GM12878 (cell line): ENCODE data around the gene OR4K1. TPM values are rescaled to one million over a fixed set of nuclear protein-coding genes. Genes with fewer than 3 reads are reported as not detected.

ENCODE experiments used
- ATAC-seq: fragments of 200-7000 bp; cut with Tn5 transposase; 3 replicates; pipeline ENCODE4 v1.9.1; 2020; ENCODE audit warnings: mild to moderate bottlenecking, moderate library complexity
- BruUV-seq: library from RNA; stranded (reverse); fragments of 400-500 nt; replicated peaks from 2 replicates; lab custom pipeline; 2021; lab: Mats Ljungman, UMichigan
- CTCF ChIA-PET: fragments of 300-600 bp; sonication (Branson Sonifier 250); formaldehyde crosslinking; extraction: SDS; loops from one replicate; lab custom pipeline; 2021; ENCODE audit warnings: inconsistent platforms; lab: Yijun Ruan, JAX
- POLR2A ChIA-PET: fragments of 350-600 bp; formaldehyde crosslinking; extraction: SDS; loops from one replicate; lab custom pipeline; 2021; ENCODE audit warnings: inconsistent platforms; lab: Charles Lee
- RAD21 ChIA-PET: fragments of 300-600 bp; sonication (Branson Sonifier 250); formaldehyde crosslinking; loops from one replicate; lab custom pipeline; 2023; ENCODE audit warnings: antibody characterized with exemption; ENCODE audit not compliant: unreplicated experiment; lab: Charles Lee
- SMC1A ChIA-PET: fragments of 300-600 bp; sonication (Branson Sonifier 250); formaldehyde crosslinking; loops from one replicate; lab custom pipeline; 2023; ENCODE audit not compliant: unreplicated experiment, uncharacterized antibody; lab: Charles Lee
- DNase-seq: peaks from one replicate; pipeline ENCODE4 v3.0.0-alpha.2; 2011; ENCODE audit warnings: low read depth, low spot score
- FAIRE-seq: peaks from 3 replicates; lab custom pipeline; 2011; peaks lifted over from hg19 to GRCh38; lab: Jason Lieb, UNC
- H2AFZ ChIP-seq: 2 replicates; pipeline ENCODE4 v1.6.0; 2011; ENCODE audit warnings: low read depth, low read length, control low read depth; ENCODE audit not compliant: control insufficient read depth
- H3K27ac ChIP-seq: 2 replicates; pipeline ENCODE4 v1.5.1; 2011; ENCODE audit warnings: control low read depth; ENCODE audit not compliant: control insufficient read depth, insufficient read depth
- H3K27me3 ChIP-seq, 2 experiments: replicated peaks in 1 of 2; 2 replicates each; pipeline versions ENCODE4 v1.6.0 to v1.6.1; 2011; ENCODE audit warnings: low read length in 1 of 2; ENCODE audit not compliant: control insufficient read depth in 2 of 2, insufficient read depth in 2 of 2
- H3K36me3 ChIP-seq, 2 experiments: 2 replicates each; pipeline ENCODE4 v1.5.1; 2011; ENCODE audit warnings: low read length in 1 of 2; ENCODE audit not compliant: control insufficient read depth in 2 of 2, insufficient read depth in 2 of 2
- H3K4me1 ChIP-seq: 2 replicates; pipeline ENCODE4 v1.6.1; 2011; ENCODE audit warnings: mild to moderate bottlenecking, low read length, moderate library complexity, mixed read lengths; ENCODE audit not compliant: control insufficient read depth, insufficient read depth
- H3K4me2 ChIP-seq: 2 replicates; pipeline ENCODE4 v1.6.0; 2011; ENCODE audit warnings: control low read depth; ENCODE audit not compliant: control insufficient read depth, insufficient read depth
- H3K4me3 ChIP-seq: fragments of 200-600 bp; sonication (generic); 2 replicates; pipeline ENCODE4 v1.5.1; 2016
- H3K79me2 ChIP-seq: 2 replicates; pipeline ENCODE4 v1.6.0; 2011; ENCODE audit warnings: low read length; ENCODE audit not compliant: control insufficient read depth, insufficient read depth
- H3K9ac ChIP-seq: 2 replicates; pipeline ENCODE4 v1.8.0; 2011; ENCODE audit warnings: low read length, control low read depth, mixed read lengths; ENCODE audit not compliant: control insufficient read depth, insufficient read depth
- H3K9me3 ChIP-seq: replicated peaks from 3 replicates; pipeline ENCODE4 v1.5.1; 2011; ENCODE audit warnings: mild to moderate bottlenecking, low read length; ENCODE audit not compliant: control insufficient read depth, insufficient read depth
- H4K20me1 ChIP-seq: 2 replicates; pipeline ENCODE4 v1.6.0; 2011; ENCODE audit not compliant: control insufficient read depth, insufficient read depth
- BCL3 ChIP-seq: IDR thresholded peaks from 2 replicates; pipeline ENCODE4 v1.6.1; 2011; ENCODE audit warnings: borderline replicate concordance, low read depth, mild to moderate bottlenecking, moderate library complexity, low read length; ENCODE audit not compliant: insufficient read depth, poor library complexity, severe bottlenecking
- CBX3 ChIP-seq: fragments of 200-600 bp; sonication (generic); IDR thresholded peaks from 2 replicates; pipeline ENCODE4 v1.6.1; 2016; ENCODE audit warnings: low read depth, borderline replicate concordance
- CBX5 ChIP-seq: sonication (generic); IDR thresholded peaks from 2 replicates; pipeline ENCODE4 v1.6.1; 2016; ENCODE audit warnings: low read depth, moderate library complexity, mild to moderate bottlenecking, inconsistent platforms
- DPF2 ChIP-seq: fragments of 450-650 bp; IDR thresholded peaks from 2 replicates; pipeline ENCODE4 v1.6.1; 2017; ENCODE audit warnings: mild to moderate bottlenecking
- E2F4 ChIP-seq: IDR thresholded peaks from 2 replicates; pipeline ENCODE4 v1.6.1; 2012; ENCODE audit warnings: low read depth, low read length, improper control_type of control experiment
- EP300 ChIP-seq, 2 experiments: fragments of 150-350 bp in 1 of 2; IDR thresholded peaks; 2 replicates each; pipeline ENCODE4 v1.6.1; 2011 to 2012; ENCODE audit warnings: low read depth in 2 of 2, low read length in 2 of 2, borderline replicate concordance in 1 of 2, improper control_type of control experiment in 1 of 2, inconsistent platforms in 1 of 2; ENCODE audit not compliant: control insufficient read depth in 1 of 2
- KAT2A ChIP-seq: conservative IDR thresholded peaks from 2 replicates; pipeline ENCODE4 v1.6.1; 2011; ENCODE audit warnings: low read depth, low read length; ENCODE audit not compliant: control insufficient read depth
- MAX ChIP-seq: IDR thresholded peaks from 2 replicates; pipeline ENCODE4 v1.6.1; 2012; ENCODE audit warnings: low read depth, low read length, improper control_type of control experiment
- MTA2 ChIP-seq: fragments of 450-650 bp; IDR thresholded peaks from 2 replicates; pipeline ENCODE4 v1.6.1; 2016; ENCODE audit warnings: low read depth, mild to moderate bottlenecking, moderate library complexity
- PAX8 ChIP-seq: fragments of 450-650 bp; IDR thresholded peaks from 2 replicates; pipeline ENCODE4 v1.6.1; 2017; ENCODE audit warnings: mild to moderate bottlenecking, moderate library complexity
- RCOR1 ChIP-seq: conservative IDR thresholded peaks from 2 replicates; pipeline ENCODE4 v1.6.1; 2012; ENCODE audit warnings: low read depth, low read length, improper control_type of control experiment
- RELB ChIP-seq: fragments of 450-650 bp; IDR thresholded peaks from 2 replicates; pipeline ENCODE4 v1.6.1; 2017; ENCODE audit warnings: low read depth, mild to moderate bottlenecking, moderate library complexity
- SIX5 ChIP-seq: IDR thresholded peaks from 2 replicates; pipeline ENCODE4 v1.6.1; 2011; ENCODE audit warnings: mild to moderate bottlenecking, low read depth, low read length, moderate library complexity; ENCODE audit not compliant: severe bottlenecking
- TAF1 ChIP-seq: IDR thresholded peaks from 2 replicates; pipeline ENCODE4 v1.6.1; 2011; ENCODE audit warnings: mild to moderate bottlenecking, low read depth, low read length, borderline replicate concordance
- ZNF24 ChIP-seq: fragments of 450-650 bp; IDR thresholded peaks from 2 replicates; pipeline ENCODE4 v1.6.1; 2017; ENCODE audit warnings: antibody characterized with exemption, mild to moderate bottlenecking
- WGBS: methylation state at CpG from one replicate; pipeline ENCODE4 v1.1.6; 2016; ENCODE audit warnings: low lambda C conversion rate; ENCODE audit not compliant: insufficient replicate concordance, insufficient coverage; ENCODE audit errors: missing lambda C conversion rate; 5-methylcytosine and 5-hydroxymethylcytosine counted together
- in situ Hi-C: fragments of 300-500 bp; cut with MboI; formaldehyde crosslinking; loops from 9 replicates; pipeline ENCODE4 v1.14.3; 2018; ENCODE audit warnings: mixed read lengths
- intact Hi-C: fragments of 100-400 bp; cut with micrococcal nuclease; formaldehyde crosslinking; loops from one replicate; pipeline ENCODE4 v1.14.2; 2022; ENCODE audit not compliant: unreplicated experiment
- polyA plus RNA-seq, 11 experiments: library from polyadenylated mRNA; depleted of rRNA in 4 of 11; unstranded in 6 of 11; stranded (reverse) in 5 of 11; fragments of >200 nt; fragmentation: Nextera tagmentation in 4 of 11; fragmentation: Illumina TruSeq in 1 of 11; extraction: Ambion mirVana in 4 of 11; extraction: Trizol in 1 of 11; gene quantifications; 1 replicate in 1 of 11; 2 replicates in 10 of 11; pipeline versions ENCODE4 v1.2.1 to v1.2.3, GENCODE V29; 2011 to 2016; ENCODE audit warnings: inconsistent platforms in 2 of 11, missing spikeins in 2 of 11, low read depth in 1 of 11
- total RNA-seq, 4 experiments: library from RNA; depleted of rRNA in 3 of 4; stranded (reverse); fragments of >200 nt in 3 of 4; fragmentation: Illumina TruSeq in 1 of 4; extraction: Trizol in 1 of 4; gene quantifications; 2 replicates each; pipeline versions ENCODE4 v1.2.1 to v1.2.3, GENCODE V29; 2013 to 2021

Gene OR4K1
- total and polyA plus RNA-seq, 10 of the 15 experiments (the other 5 are each of a cell fraction or from before 2014, with no cell fraction given) = not detected

GRCh38 chr14:19974844-19975243 is 44.1 kb downstream of the OR4K1 start (continued):
- TF ChIP-seq ZNF24 (no peak), CBX5 (no peak), TAF1 (no peak), RCOR1 (no peak)

DNA sequence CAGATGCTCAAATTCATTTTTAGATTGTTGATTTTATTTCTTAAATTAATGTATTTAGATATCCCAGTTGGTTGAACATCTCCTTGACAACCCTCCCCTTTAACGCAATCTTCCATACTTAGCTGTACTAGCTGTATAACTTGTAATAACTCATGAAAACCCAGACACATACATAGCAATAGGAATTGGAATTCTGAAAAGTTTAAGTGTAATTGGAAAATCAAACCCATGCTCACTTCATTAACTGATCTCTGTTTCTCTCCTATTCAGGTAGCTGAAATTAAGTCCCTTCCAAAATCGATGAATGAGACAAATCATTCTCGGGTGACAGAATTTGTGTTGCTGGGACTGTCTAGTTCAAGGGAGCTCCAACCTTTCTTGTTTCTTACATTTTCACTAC is 44.6 kb downstream of the OR4K1 start, which contains the start of gene OR4K15:
TSS of gene OR4K15 (plus strand) at position 301 of the 400 bp plus-strand sequence. CDS start at position 301, 0 bp downstream.
- POLR2A ChIA-PET = no interaction called here
- in situ Hi-C loops = no loop called here
- Histone ChIP-seq H2AFZ (no peak within 1 kb of the TSS), H3K4me1 (no peaks in the 10 kb centered on the region), H3K9me3 (no peaks in the 10 kb centered on the region), H3K36me3 (no peaks in the 10 kb centered on the region), H3K79me2 (no peaks in the 10 kb centered on the region), H3K27ac (no peak within 1 kb of the TSS), H3K4me2 (no peak within 1 kb of the TSS), H3K9ac (no peak within 1 kb of the TSS), H3K27me3 (no peaks in the 10 kb centered on the region), H3K4me3 (no peak within 1 kb of the TSS), H4K20me1 (no peaks in the 10 kb centered on the region)
- RAD21 ChIA-PET = no interaction called here
- intact Hi-C loops = no loop called here
- TF ChIP-seq RELB (no peak), PAX8 (no peak), MTA2 (no peak), KAT2A (no peak), EP300 (IDR thresholded peaks at IDR 0.05; ENCODE audit: borderline replicate concordance in 1 of 2, control insufficient read depth in 1 of 2, low read depth in 2 of 2, low read length in 2 of 2) (no peak), MAX (no peak), E2F4 (no peak), DPF2 (no peak), CBX3 (no peak), BCL3 (no peak), SIX5 (no peak)
- DNase-seq (no peak), FAIRE-seq (no peak), ATAC-seq (no peak)
- WGBS = 82% methylated on average over 3 of the region's 3 CpGs
- SMC1A ChIA-PET = no interaction called here
- BruUV-seq = no TSS peak
- CTCF ChIA-PET = no interaction called here
